Tibial nerve (tissue), 4 donors: ENCODE results near the gene RUSF1. TPM values are rescaled to one million over a fixed set of nuclear protein-coding genes. Genes with fewer than 3 reads are reported as not detected.
A peak's percentile ranks its signal among the peaks of the same experiment; 100 is the strongest.

Source experiments
- DNase-seq, 2 donors: peaks; one replicate each; pipeline ENCODE4 v3.0.0-alpha.2; 2019; ENCODE audit warnings: low spot score in 2 of 2
- H3K27ac ChIP-seq, 4 donors: fragments of 200-600 bp; sonication (generic) in 3 of 4; one replicate each; pipeline ENCODE4 v1.5.1; 2017 to 2019; ENCODE audit warnings: mild to moderate bottlenecking in 1 of 4
- H3K27me3 ChIP-seq, 2 donors: fragments of 200-600 bp; sonication (generic) in 1 of 2; one replicate each; pipeline versions ENCODE4 v1.5.1 to v1.6.0; 2017 to 2019
- H3K36me3 ChIP-seq, 3 donors: fragments of 200-600 bp; sonication (generic); one replicate each; pipeline ENCODE4 v1.5.1; 2018 to 2019
- H3K4me1 ChIP-seq, 4 donors: fragments of 200-600 bp; sonication (generic) in 3 of 4; one replicate each; pipeline ENCODE4 v1.5.1; 2017 to 2019
- H3K4me3 ChIP-seq, 4 donors: fragments of 200-600 bp; sonication (generic) in 3 of 4; one replicate each; pipeline ENCODE4 v1.5.1; 2017 to 2019; ENCODE audit warnings: mild to moderate bottlenecking in 1 of 4, moderate library complexity in 1 of 4
- H3K9me3 ChIP-seq, 4 donors: fragments of 200-600 bp; sonication (generic) in 3 of 4; one replicate each; pipeline ENCODE4 v1.5.1; 2017 to 2019
- EP300 ChIP-seq, 2 donors: sonication (generic); formaldehyde crosslinking; IDR thresholded peaks; one replicate each; pipeline ENCODE4 v1.6.1; 2017; ENCODE audit warnings: antibody characterized with exemption in 2 of 2, mild to moderate bottlenecking in 1 of 2
- POLR2A ChIP-seq, 2 donors: fragments of 450-650 bp; IDR thresholded peaks; one replicate each; pipeline ENCODE4 v1.6.1; 2017; ENCODE audit warnings: antibody characterized with exemption in 2 of 2, mild to moderate bottlenecking in 2 of 2, moderate library complexity in 2 of 2
- WGBS, 2 donors: methylation state at CpG; one replicate each; pipeline ENCODE4 v1.1.5; 2018; 5-methylcytosine and 5-hydroxymethylcytosine counted together
- total RNA-seq, 4 donors: library from RNA; depleted of rRNA; stranded (reverse); fragments of >200 nt; gene quantifications; one replicate each; pipeline ENCODE4 v1.1.0, GENCODE V29; 2016
- TF ChIP-seq, protein P1 (sequence below), 5 experiments: fragments of 200-600 bp in 3 of 5; fragments of 450-650 bp in 2 of 5; sonication (generic) in 3 of 5; IDR thresholded peaks; one replicate each; pipeline ENCODE4 v1.5.1; 2016 to 2019; ENCODE audit warnings: antibody characterized with exemption in 5 of 5, mild to moderate bottlenecking in 3 of 5, moderate library complexity in 2 of 5

Gene RUSF1
- total RNA-seq, 4 donors from 2014 or later: 71.7 to 118 (median 93.5) TPM

DNA sequence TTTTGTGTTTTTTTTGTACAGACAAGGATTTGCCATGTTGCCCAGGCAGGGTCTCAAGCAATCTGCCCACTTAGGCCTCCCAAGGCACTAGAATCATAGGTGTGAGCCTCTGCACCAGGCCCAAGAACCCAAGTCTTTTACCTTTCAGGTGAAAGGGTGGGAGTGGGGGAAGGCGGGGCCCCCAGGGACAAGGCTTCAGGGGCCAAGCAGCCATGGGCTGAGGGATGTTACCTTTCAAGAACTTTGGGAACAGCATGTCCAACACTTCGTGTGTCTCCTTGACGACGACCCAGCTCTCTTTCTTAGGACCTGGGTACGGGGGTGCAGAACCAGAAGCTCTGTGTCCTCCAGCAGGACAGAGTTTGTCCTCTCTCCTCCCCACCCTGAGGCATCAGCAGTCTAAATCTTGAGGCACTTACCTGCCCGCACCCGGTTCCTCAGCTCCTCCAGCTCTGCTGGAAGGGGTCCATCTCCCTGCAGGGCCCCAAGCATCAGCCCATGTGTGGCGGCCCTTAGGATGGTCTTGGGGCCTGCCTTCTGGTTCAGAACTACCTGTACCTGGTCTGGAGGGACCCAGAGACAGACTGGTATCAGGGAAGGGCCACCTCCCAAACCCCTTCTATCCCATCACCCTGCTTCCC is 16.3 kb downstream of the RUSF1 start:
- Histone ChIP-seq H3K27ac (no peak overlapping the region), H3K9me3 (no peaks in the 10 kb centered on the region), H3K4me1 (peaks cover 0 to 21% (median 16%) of the 10 kb centered on the region in 4 donors), H3K36me3 (peaks cover 0 to 72% (median 11%) of the 10 kb centered on the region in 3 donors), H3K27me3 (no peaks in the 10 kb centered on the region), H3K4me3 (no peak overlapping the region)
- TF ChIP-seq, protein P1, sequence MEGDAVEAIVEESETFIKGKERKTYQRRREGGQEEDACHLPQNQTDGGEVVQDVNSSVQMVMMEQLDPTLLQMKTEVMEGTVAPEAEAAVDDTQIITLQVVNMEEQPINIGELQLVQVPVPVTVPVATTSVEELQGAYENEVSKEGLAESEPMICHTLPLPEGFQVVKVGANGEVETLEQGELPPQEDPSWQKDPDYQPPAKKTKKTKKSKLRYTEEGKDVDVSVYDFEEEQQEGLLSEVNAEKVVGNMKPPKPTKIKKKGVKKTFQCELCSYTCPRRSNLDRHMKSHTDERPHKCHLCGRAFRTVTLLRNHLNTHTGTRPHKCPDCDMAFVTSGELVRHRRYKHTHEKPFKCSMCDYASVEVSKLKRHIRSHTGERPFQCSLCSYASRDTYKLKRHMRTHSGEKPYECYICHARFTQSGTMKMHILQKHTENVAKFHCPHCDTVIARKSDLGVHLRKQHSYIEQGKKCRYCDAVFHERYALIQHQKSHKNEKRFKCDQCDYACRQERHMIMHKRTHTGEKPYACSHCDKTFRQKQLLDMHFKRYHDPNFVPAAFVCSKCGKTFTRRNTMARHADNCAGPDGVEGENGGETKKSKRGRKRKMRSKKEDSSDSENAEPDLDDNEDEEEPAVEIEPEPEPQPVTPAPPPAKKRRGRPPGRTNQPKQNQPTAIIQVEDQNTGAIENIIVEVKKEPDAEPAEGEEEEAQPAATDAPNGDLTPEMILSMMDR (IDR thresholded peaks at IDR 0.05): no peak
- TF ChIP-seq EP300 (IDR thresholded peaks at IDR 0.05): no peak
- TF ChIP-seq POLR2A (IDR thresholded peaks at IDR 0.05): no peak
- DNase-seq: no peak
- 93 to 95% methylated on average over 8 of the region's 8 CpGs for WGBS, 2 donors

DNA sequence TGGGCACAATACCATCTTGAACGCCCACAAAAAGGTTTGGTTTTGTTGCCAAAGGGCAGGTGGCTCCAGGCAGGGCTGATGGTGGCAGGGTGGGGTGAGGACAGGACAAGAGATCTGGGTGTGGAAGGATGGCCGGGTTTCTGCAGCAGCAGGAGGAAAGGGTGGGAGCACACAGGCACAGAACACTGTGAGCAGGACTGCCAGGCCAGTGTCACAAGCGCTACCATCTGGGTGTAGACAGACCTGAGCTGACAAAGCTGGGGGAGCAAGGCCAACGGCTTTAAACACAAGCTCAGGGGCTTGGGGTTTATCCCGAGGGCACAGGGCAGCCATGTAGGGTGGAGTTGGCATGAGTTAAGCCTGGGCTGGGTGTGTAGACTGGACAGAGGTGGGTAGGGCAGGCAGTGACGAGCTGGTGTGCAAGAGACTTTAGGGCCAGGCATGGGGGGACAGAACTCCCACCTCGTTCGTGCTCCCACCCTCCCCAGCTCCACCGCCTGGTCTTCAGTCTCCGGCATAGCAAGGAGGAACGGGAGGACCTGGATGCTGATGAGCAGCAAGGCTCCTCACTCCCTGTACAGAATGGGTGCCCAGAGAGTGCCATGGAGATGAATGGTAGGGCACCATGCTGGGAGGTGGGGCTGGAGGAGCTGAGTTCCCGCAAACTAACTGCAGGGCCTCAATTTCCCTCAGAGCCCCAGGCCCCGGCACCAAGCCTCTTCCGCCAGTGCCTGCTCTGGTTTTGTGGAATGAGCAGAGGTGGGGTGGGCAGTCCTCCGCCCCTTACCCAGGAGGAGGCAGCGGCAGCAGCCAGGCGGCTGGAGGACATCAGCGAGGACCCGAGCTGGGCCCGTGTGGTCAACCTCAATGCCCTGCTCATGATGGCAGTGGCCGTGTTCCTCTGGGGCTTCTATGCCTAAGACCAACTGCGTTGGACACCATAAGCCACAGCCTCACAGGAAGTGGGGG is 18.3 kb downstream of the RUSF1 start:
- TF ChIP-seq, protein P1 (IDR thresholded peaks at IDR 0.05): no peak
- Histone ChIP-seq H3K9me3 (no peaks in the 10 kb centered on the region), H3K36me3 (peaks cover 0 to 52% (median 4%) of the 10 kb centered on the region in 3 donors), H3K4me1 (peaks cover 0 to 21% (median 16%) of the 10 kb centered on the region in 4 donors), H3K27me3 (no peaks in the 10 kb centered on the region), H3K27ac (no peak overlapping the region), H3K4me3 (no peak overlapping the region)
- no peak for DNase-seq
- WGBS, 2 donors: 83 to 86% methylated on average over 14 to 20 of the region's 22 CpGs

DNA sequence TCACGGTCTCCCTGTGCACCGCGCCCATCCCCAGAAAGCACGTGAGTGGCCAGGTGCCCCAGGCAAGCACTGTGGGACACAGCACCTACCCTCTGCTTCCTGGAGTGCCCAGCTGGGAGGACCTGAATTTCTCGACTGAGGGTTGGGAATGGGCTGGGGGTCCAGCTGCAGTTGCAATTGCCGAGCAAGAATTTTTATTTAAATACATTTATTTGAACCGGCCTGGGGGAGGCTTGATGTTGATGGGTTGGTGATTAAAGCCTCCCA is 19.0 kb downstream of the RUSF1 start:
- 85 to 89% methylated on average over 7 of the region's 7 CpGs for WGBS, 2 donors
- Histone ChIP-seq H3K4me3 (no peak overlapping the region), H3K9me3 (no peaks in the 10 kb centered on the region), H3K36me3 (peaks cover 0 to 46% (median 4%) of the 10 kb centered on the region in 3 donors), H3K27ac (no peak overlapping the region), H3K27me3 (no peaks in the 10 kb centered on the region), H3K4me1 (peaks cover 0 to 26% (median 16%) of the 10 kb centered on the region in 4 donors)
- no peak for DNase-seq
- TF ChIP-seq, protein P1 (IDR thresholded peaks at IDR 0.05): no peak
- TF ChIP-seq EP300 (IDR thresholded peaks at IDR 0.05): no peak
- TF ChIP-seq POLR2A (IDR thresholded peaks at IDR 0.05): no peak

DNA sequence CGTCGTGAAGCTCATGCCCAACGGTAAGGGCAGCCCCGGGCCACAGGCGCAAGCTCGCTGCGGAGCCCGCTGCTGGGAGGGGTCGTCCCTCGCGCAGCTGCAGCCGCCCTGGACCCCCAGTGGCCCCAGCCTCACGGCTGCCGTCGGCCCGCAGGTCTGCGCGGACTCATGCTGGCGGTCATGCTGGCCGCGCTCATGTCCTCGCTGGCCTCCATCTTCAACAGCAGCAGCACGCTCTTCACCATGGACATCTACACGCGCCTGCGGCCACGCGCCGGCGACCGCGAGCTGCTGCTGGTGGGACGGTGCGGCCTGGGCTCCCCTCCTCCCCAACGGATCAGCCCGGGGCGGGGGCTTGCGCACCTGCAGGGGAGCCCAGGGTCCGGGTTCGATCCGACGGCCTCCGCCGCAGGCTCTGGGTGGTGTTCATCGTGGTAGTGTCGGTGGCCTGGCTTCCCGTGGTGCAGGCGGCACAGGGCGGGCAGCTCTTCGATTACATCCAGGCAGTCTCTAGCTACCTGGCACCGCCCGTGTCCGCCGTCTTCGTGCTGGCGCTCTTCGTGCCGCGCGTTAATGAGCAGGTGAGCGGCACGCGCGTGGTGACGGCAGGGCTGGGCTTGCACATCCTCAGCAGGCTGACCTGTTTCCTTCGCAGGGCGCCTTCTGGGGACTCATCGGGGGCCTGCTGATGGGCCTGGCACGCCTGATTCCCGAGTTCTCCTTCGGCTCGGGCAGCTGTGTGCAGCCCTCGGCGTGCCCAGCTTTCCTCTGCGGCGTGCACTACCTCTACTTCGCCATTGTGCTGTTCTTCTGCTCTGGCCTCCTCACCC is 19.5 kb downstream of the RUSF1 start:
- no peak for DNase-seq
- WGBS, 2 donors: 57 to 67% methylated on average over 32 to 48 of the region's 77 CpGs
- no peak for TF ChIP-seq EP300 (IDR thresholded peaks at IDR 0.05)
- TF ChIP-seq, protein P1 (IDR thresholded peaks at IDR 0.05): no peak
- TF ChIP-seq POLR2A (IDR thresholded peaks at IDR 0.05): no peak
- H3K4me1 ChIP-seq: peaks cover 0 to 26% (median 16%) of the 10 kb centered on the region in 4 donors
- no peaks in the 10 kb centered on the region for H3K27me3 ChIP-seq
- no peak overlapping the region for H3K27ac ChIP-seq
- no peaks in the 10 kb centered on the region for H3K9me3 ChIP-seq
- H3K36me3 ChIP-seq: peaks cover 0 to 40% (median 4%) of the 10 kb centered on the region in 3 donors
- H3K4me3 ChIP-seq: peak overlapping the region; percentile 32 to 81 (median 60)
